ENCODE data around the gene RPL32.
"Not testable (repeated sequence)": the region's sequence is repeated elsewhere in the genome, so short reads cannot be mapped to it uniquely, and the experiment has no call there.

GRCh38 chr3:12878758-12879157, 37.4 kb upstream of the RPL32 start:
- TF ChIP-seq POLR2A, CTCF (IDR thresholded peaks at IDR 0.05): not testable (repeated sequence)

All from adrenal gland (tissue), 5 donors.